ENCODE data around the gene GGT6. TPM values are rescaled to one million over a fixed set of nuclear protein-coding genes. Genes with fewer than 3 reads are reported as not detected.
A peak's percentile ranks its signal among the peaks of the same experiment; 100 is the strongest.

Gene GGT6
- total RNA-seq, 1 donor from 2014 or later = not detected

DNA sequence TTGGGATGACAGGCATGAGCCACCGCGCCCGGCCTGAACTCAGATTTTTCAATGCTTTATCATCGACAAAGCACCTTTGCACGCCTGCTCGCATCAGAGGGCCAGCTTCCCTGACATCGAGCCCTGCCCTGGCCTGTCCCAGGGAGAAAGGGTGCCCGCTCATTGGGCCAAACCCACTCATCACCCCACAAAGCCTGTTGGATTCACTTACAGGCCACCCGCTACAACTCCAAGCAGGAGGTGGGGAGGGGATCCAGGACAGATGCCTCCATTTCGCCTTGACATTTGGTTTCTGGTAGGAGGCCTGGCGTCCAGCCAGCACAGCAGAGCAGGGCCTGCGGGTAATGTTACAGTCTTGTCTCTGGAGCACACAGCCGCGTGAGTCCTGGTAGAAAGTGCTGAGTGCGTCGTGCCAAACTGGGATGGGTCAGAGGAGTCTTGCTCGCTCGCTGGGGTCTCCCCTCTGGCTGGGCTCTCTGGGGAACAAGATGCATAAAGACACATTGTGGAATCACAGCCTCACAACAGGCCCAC lies 43.8 kb upstream of the GGT6 start:
- no peak overlapping the region for H3K27ac Mint-ChIP-seq (ENCODE audit: unreplicated experiment)
- DNase-seq (ENCODE audit: low read depth) = peak; percentile 47
- FAIRE-seq = no peak
- Histone ChIP-seq H3K9me3 (ENCODE audit: insufficient read depth, low read depth, low read length) (no peaks in the 10 kb centered on the region), H3K27ac (ENCODE audit: low read depth, low read length) (no peak overlapping the region), H3K27me3 (ENCODE audit: insufficient read depth, low read length) (peaks cover 24% of the 10 kb centered on the region), H3K4me2 (ENCODE audit: low read length) (no peak overlapping the region), H3K4me1 (ENCODE audit: insufficient read depth, low read length) (peaks cover 18% of the 10 kb centered on the region), H3K4me3 (ENCODE audit: insufficient read depth, low read depth, low read length) (no peak overlapping the region), H3K9ac (ENCODE audit: low read length) (no peak overlapping the region), H4K20me1 (ENCODE audit: insufficient read depth, low read length) (no peaks in the 10 kb centered on the region), H3K36me3 (ENCODE audit: insufficient read depth, low read length) (no peaks in the 10 kb centered on the region), H3K79me2 (ENCODE audit: insufficient read depth, low read length) (no peaks in the 10 kb centered on the region), H2AFZ (ENCODE audit: low read depth, low read length) (no peak overlapping the region)
- no peaks in the 10 kb centered on the region for H3K36me3 Mint-ChIP-seq (ENCODE audit: low read depth, unreplicated experiment)
- H3K9me3 Mint-ChIP-seq (ENCODE audit: unreplicated experiment) = no peaks in the 10 kb centered on the region
- peaks cover 32% of the 10 kb centered on the region for H3K4me1 Mint-ChIP-seq (ENCODE audit: low read depth, unreplicated experiment)
- no peak overlapping the region for H3K4me3 Mint-ChIP-seq (ENCODE audit: unreplicated experiment)
- TF ChIP-seq, protein P1, sequence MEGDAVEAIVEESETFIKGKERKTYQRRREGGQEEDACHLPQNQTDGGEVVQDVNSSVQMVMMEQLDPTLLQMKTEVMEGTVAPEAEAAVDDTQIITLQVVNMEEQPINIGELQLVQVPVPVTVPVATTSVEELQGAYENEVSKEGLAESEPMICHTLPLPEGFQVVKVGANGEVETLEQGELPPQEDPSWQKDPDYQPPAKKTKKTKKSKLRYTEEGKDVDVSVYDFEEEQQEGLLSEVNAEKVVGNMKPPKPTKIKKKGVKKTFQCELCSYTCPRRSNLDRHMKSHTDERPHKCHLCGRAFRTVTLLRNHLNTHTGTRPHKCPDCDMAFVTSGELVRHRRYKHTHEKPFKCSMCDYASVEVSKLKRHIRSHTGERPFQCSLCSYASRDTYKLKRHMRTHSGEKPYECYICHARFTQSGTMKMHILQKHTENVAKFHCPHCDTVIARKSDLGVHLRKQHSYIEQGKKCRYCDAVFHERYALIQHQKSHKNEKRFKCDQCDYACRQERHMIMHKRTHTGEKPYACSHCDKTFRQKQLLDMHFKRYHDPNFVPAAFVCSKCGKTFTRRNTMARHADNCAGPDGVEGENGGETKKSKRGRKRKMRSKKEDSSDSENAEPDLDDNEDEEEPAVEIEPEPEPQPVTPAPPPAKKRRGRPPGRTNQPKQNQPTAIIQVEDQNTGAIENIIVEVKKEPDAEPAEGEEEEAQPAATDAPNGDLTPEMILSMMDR (IDR thresholded peaks at IDR 0.05; ENCODE audit: insufficient read depth, low read depth, low read length) = no peak
- no peak for TF ChIP-seq EZH2 (IDR thresholded peaks at IDR 0.05; ENCODE audit: insufficient read depth, low read length)
- peaks cover 9% of the 10 kb centered on the region for H3K27me3 Mint-ChIP-seq (ENCODE audit: low read depth, unreplicated experiment)

DNA sequence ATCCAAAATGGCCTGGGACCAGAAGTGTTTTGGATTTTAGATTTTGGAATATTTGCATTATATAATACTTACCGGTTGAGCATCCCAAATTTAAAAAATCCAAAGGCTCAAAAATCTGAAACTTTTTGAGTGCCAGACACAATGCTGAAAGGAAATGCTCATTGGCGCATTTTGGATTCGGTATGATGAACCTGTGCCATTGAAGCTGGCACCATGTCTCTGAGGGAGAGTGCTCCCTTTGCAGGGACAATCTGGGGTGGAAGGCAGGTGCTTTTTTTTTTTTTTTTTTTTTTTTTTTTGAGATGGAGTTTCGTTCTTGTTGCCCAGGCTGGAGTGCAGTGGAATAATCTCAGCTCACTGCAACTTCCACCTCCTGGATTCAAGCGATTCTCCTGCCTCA lies 41.7 kb upstream of the GGT6 start:
- Histone ChIP-seq H3K9ac (ENCODE audit: low read length) (no peak overlapping the region), H3K36me3 (ENCODE audit: insufficient read depth, low read length) (no peaks in the 10 kb centered on the region), H3K27ac (ENCODE audit: low read depth, low read length) (no peak overlapping the region), H3K4me2 (ENCODE audit: low read length) (no peak overlapping the region), H4K20me1 (ENCODE audit: insufficient read depth, low read length) (no peaks in the 10 kb centered on the region), H3K4me1 (ENCODE audit: insufficient read depth, low read length) (peaks cover 10% of the 10 kb centered on the region), H2AFZ (ENCODE audit: low read depth, low read length) (no peak overlapping the region), H3K79me2 (ENCODE audit: insufficient read depth, low read length) (no peaks in the 10 kb centered on the region), H3K4me3 (ENCODE audit: insufficient read depth, low read depth, low read length) (no peak overlapping the region), H3K9me3 (ENCODE audit: insufficient read depth, low read depth, low read length) (no peaks in the 10 kb centered on the region), H3K27me3 (ENCODE audit: insufficient read depth, low read length) (peaks cover 15% of the 10 kb centered on the region)
- Mint-ChIP-seq H3K36me3 (ENCODE audit: low read depth, unreplicated experiment) (no peaks in the 10 kb centered on the region), H3K4me1 (ENCODE audit: low read depth, unreplicated experiment) (peaks cover 25% of the 10 kb centered on the region), H3K9me3 (ENCODE audit: unreplicated experiment) (no peaks in the 10 kb centered on the region), H3K4me3 (ENCODE audit: unreplicated experiment) (no peak overlapping the region), H3K27me3 (ENCODE audit: low read depth, unreplicated experiment) (peaks cover 18% of the 10 kb centered on the region), H3K27ac (ENCODE audit: unreplicated experiment) (no peak overlapping the region)
- no peak for FAIRE-seq
- TF ChIP-seq EZH2 (IDR thresholded peaks at IDR 0.05; ENCODE audit: insufficient read depth, low read length) = no peak
- TF ChIP-seq, protein P1 (IDR thresholded peaks at IDR 0.05; ENCODE audit: insufficient read depth, low read depth, low read length) = no peak
- no peak for DNase-seq (ENCODE audit: low read depth)

DNA sequence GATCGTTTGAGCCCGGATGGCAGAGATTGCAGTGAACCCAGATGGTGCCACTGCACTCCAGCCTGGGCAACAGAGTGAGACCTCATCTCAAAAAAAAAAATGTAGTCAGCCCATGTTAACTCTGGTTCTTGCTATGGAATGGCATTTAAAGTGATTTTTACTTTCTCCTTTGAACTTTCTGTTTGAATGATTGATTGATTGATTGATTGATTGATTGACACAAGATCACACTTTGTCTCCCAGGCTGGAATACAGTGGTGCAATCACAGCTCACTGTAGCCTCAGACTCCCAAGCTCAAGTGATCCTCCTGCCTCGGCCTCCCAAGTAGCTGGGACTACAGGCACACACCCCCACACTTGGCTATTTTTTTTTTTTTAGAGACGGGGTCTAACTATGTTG lies 40.9 kb upstream of the GGT6 start:
- Histone ChIP-seq H3K4me2 (ENCODE audit: low read length) (no peak overlapping the region), H3K36me3 (ENCODE audit: insufficient read depth, low read length) (no peaks in the 10 kb centered on the region), H3K4me3 (ENCODE audit: insufficient read depth, low read depth, low read length) (no peak overlapping the region), H3K27me3 (ENCODE audit: insufficient read depth, low read length) (peaks cover 15% of the 10 kb centered on the region), H2AFZ (ENCODE audit: low read depth, low read length) (no peak overlapping the region), H3K27ac (ENCODE audit: low read depth, low read length) (no peak overlapping the region), H4K20me1 (ENCODE audit: insufficient read depth, low read length) (no peaks in the 10 kb centered on the region), H3K79me2 (ENCODE audit: insufficient read depth, low read length) (no peaks in the 10 kb centered on the region), H3K4me1 (ENCODE audit: insufficient read depth, low read length) (peaks cover 10% of the 10 kb centered on the region), H3K9me3 (ENCODE audit: insufficient read depth, low read depth, low read length) (no peaks in the 10 kb centered on the region), H3K9ac (ENCODE audit: low read length) (no peak overlapping the region)
- Mint-ChIP-seq H3K4me3 (ENCODE audit: unreplicated experiment) (no peak overlapping the region), H3K27ac (ENCODE audit: unreplicated experiment) (peak overlapping the region; percentile 5), H3K36me3 (ENCODE audit: low read depth, unreplicated experiment) (no peaks in the 10 kb centered on the region), H3K9me3 (ENCODE audit: unreplicated experiment) (no peaks in the 10 kb centered on the region), H3K27me3 (ENCODE audit: low read depth, unreplicated experiment) (peaks cover 19% of the 10 kb centered on the region), H3K4me1 (ENCODE audit: low read depth, unreplicated experiment) (peaks cover 25% of the 10 kb centered on the region)
- DNase-seq (ENCODE audit: low read depth) = no peak
- TF ChIP-seq, protein P1 (IDR thresholded peaks at IDR 0.05; ENCODE audit: insufficient read depth, low read depth, low read length) = no peak
- TF ChIP-seq EZH2 (IDR thresholded peaks at IDR 0.05; ENCODE audit: insufficient read depth, low read length) = no peak
- no peak for FAIRE-seq

All from astrocyte (in vitro differentiated cells and primary cell).